Body of pancreas (tissue), 4 donors: Measurements from ENCODE around the gene SLC25A21.

Experiments
- POLR2A ChIP-seq, 3 donors: fragments of 450-650 bp; IDR thresholded peaks; one replicate each; pipeline ENCODE4 v1.6.1; 2016; ENCODE audit warnings: antibody characterized with exemption in 3 of 3, mild to moderate bottlenecking in 2 of 3
- TF ChIP-seq, protein P1 (sequence below), 7 experiments: fragments of 450-650 bp in 4 of 7; fragments of 200-600 bp in 3 of 7; sonication (generic) in 3 of 7; IDR thresholded peaks; one replicate each; pipeline ENCODE4 v1.5.1; 2016 to 2019; ENCODE audit warnings: antibody characterized with exemption in 7 of 7

DNA sequence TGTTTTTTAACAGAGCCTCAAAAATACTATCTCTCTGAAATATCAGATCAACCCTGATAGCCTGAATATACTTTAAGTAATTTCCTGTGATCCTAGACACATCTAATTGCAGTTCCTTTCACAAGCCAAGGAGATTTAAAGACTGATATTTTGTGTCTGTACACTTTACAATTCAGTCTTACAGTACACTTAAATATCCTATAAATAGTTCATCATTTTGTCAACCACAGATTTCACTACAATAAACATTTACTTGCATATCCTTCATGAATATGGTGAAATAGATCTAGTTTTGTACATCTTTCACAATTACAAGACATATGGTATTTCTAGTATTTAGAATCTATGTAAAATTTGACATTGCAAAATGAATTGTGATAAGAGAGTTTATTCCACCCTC, 349.7 kb downstream of the SLC25A21 start:
- TF ChIP-seq, protein P1, sequence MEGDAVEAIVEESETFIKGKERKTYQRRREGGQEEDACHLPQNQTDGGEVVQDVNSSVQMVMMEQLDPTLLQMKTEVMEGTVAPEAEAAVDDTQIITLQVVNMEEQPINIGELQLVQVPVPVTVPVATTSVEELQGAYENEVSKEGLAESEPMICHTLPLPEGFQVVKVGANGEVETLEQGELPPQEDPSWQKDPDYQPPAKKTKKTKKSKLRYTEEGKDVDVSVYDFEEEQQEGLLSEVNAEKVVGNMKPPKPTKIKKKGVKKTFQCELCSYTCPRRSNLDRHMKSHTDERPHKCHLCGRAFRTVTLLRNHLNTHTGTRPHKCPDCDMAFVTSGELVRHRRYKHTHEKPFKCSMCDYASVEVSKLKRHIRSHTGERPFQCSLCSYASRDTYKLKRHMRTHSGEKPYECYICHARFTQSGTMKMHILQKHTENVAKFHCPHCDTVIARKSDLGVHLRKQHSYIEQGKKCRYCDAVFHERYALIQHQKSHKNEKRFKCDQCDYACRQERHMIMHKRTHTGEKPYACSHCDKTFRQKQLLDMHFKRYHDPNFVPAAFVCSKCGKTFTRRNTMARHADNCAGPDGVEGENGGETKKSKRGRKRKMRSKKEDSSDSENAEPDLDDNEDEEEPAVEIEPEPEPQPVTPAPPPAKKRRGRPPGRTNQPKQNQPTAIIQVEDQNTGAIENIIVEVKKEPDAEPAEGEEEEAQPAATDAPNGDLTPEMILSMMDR (IDR thresholded peaks at IDR 0.05) = no peak
- no peak for TF ChIP-seq POLR2A (IDR thresholded peaks at IDR 0.05)
